Fibroblast of skin of right quadriceps (primary cell): Measurements from ENCODE around the gene ZNF792.
"Not testable (repeated sequence)": the region's sequence is repeated elsewhere in the genome, so short reads cannot be mapped to it uniquely, and the experiment has no call there.

ENCODE experiments used
- DNase-seq: peaks from one replicate; pipeline ENCODE4 v3.0.0-alpha.2; 2013

Gene ZNF792

DNA sequence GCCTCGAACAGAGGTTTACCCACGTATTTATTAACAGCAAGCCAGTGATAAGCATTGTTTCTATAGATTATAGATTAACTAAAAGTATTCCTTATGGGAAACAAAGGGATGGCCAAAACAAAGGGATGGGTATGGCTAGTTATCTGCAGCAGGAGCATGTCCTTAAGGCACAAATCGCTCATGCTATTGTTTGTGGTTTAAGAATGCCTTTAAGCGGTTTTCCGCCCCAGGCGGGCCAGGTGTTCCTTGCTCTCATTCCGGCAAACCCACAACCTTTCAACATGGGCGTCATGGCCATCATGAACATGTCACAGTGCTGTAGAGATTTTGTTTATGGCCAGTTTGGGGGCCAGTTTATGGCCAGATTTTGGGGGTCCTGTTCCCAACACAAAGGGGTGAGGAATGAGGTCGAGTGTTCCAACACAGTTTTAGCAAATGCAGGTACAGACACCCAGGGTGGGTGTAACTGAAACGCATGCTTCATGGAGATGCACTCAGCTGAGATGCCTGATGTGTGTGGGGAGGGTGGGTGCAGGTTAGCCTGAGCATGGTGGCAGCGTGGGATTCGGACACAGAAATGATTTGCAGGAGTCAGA, 6.3 kb upstream of the ZNF792 start:
- DNase-seq = not testable (repeated sequence)

DNA sequence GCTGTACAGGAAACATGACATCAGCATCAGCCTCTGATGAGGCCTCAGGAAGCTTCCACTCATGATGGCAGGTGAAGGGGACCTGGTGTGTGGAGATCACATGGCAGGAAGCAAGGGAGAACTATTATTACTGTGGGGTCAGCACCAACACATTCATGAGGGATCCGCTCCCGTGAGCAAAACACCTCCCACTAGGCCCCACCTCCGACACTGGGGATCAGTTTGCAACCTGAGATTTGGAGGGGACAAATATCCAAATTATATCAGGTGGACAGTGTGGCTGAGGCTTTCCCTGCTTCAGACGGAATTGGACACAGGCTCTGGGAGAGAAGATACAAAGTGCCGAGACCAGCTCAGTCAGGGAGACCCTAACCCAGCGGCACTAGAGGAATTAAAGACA, 5.7 kb upstream of the ZNF792 start:
- no peak for DNase-seq

DNA sequence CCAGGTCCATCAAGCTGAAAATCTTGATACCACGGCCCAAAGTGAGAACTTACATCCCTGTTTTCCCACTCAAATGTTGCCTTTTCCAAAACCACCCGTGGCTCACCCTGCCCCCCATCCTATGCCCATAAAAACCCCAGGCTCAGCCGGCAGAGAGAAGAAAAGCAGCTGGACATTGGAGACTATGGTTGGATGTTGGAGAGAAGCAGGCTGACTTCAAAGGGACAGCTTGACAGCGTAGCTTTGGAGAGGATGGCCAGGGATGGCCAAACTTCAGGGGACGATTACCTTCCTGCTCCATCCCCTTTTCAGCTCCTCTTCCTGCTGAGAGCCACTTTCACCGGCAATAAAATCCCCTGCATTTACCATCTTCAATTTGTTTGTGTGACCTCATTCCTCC, 3.5 kb upstream of the ZNF792 start:
- no peak for DNase-seq

DNA sequence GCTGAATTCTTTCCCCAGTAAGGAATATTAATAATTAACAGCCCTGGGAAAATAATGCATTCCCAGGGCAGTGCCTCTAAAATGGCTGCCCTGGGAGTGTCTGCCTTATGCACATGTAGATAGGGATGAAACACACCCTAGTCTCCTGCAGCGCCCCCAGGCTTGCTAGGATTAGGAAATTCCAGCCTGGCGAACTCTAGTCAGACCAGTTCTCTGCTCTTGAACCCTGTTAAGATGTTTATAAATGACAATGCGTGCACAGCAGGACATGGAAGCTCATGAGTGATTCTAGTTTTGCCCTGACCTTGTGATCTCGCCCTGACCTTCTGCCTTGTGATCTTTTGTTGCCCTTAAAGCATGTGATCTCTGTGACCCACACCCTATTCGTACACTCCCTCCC, 1.5 kb upstream of the ZNF792 start:
- DNase-seq = not testable (repeated sequence)

DNA sequence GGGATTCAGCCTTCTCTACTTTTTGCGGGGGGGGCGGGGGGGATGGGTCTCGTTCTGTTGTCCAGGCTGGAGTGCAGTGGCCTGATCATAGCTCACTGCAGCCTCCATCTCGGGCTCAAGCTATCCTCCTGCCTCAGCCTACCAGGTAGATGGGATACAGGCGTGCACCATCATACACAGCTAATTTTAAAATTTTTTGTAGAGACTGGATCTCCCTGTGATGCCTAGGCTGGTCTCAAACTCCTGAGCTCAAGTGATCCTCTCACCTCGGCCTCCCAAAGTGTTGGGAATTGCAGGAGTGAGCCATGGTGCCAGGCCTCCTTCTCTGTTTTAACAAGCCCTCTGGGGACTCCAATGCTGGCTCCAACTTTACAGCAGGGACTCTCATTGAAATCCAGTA, 569 bp upstream of the ZNF792 start:
- no peak for DNase-seq

DNA sequence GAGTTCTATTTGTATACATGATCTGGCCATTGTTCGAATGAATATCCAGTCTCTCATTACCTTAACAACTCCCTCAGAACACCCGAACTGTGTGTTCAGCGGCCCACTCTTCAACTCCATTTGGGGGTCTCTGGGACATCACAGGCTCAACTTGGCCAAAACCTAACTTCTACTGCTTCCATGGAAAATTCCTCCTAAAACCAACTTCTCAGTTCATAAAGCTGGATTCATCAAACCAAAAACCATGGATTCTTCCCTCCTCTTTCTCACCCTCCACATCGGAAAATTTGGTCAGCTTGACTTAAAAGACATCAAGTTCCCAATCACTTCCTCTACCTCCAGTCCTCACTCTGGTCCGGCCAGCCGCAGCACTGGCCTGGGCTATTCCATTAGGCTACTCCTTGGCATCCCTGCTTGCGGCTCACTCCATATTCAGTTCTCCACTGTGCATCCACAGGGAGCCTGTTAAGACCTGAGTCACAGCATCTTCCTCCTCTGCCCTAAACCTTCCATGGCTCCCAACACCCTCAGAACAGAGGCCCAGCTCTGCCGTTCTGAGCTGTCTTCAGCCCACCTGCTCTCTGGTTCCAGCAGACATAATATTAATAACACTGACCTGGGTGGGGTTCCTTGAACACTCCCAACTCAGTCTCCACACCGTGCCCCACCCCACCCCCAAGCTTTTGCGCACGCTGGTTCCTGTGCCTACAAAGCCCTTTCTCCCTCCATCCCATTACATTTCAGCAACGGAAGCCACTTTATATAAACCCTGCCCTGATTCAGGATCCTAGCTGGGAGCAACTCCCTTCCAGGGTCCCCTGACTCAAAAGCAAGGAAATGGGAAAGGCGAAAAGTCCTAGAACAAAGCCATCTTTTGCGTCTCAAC, 1.1 kb downstream of the ZNF792 start:
- no peak for DNase-seq

DNA sequence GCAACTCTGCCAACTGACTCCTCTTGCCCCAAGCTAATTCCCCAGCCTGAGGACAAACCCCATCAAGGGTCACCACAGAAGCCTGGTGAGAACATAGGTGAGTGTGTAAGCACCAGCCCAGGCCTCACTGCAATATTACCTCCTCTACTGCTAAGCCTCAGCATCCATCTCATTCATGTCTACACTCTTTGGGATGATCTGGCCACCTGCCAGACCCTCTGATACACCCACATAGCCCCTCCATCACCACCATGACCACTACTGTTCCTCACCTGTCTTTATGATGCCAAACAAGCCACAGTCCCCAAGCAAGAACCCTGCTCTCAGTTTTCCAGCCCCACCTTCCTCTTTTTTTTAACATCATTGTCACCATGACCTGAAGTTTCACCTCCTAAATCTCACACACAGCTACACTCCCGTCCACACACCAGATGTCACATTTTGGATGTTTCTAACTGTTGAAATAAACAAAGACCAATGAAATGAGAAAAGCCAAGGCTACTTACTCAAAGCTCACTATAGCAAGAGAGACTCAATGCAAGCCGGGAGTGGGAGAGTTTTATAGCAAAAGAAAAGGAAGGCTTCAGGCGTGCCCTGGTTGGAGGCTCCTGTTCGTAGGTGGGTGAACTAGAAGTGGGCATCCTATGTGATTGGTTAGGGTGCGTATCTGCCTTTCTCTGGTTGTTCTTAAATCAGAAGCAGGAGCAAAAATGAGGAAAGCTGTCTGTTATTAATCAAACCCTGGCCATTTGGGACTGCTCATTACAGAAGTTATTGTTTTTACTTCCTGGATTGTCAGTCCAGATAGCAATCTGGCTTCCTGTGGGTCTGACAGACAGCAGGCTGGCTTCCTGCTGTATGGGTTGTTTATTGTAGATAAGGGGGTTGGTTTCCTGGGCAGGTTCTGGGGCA, 2.0 kb downstream of the ZNF792 start:
- DNase-seq = no peak

DNA sequence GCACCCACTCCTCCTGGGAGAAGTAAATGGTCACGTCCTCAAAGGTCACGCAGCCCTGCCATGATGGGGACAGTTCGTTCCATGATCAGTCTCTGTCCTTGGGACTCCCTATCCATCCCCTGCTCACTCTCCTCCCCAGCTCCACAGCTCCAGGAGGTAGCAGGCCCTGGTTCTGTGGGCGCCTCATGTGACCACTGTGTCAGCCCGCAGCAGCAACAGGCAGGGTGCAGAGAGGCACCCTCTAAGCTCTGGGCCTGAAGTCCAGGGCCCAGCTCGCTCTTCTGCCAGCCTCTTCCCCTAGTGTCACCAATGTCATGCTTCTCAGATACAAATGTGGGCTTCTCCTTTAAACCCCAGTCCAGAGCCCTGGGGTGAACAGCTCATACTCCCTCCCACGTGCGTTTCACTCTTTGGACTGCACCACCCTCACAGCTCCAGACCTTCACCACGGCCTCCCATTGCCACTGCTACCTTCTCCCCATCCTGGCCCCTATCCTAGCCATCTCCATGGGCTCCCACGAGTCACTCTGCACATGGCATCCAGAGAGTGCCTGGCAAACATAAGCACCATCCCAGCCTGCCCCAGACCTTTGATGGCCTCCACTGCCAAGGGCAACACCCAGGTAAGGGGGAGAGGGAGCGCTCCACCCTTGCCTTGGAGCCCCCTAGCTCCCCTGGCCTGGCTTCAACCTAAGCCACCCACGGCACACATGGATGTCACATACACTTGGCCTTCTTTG, 2.9 kb downstream of the ZNF792 start:
- no peak for DNase-seq

DNA sequence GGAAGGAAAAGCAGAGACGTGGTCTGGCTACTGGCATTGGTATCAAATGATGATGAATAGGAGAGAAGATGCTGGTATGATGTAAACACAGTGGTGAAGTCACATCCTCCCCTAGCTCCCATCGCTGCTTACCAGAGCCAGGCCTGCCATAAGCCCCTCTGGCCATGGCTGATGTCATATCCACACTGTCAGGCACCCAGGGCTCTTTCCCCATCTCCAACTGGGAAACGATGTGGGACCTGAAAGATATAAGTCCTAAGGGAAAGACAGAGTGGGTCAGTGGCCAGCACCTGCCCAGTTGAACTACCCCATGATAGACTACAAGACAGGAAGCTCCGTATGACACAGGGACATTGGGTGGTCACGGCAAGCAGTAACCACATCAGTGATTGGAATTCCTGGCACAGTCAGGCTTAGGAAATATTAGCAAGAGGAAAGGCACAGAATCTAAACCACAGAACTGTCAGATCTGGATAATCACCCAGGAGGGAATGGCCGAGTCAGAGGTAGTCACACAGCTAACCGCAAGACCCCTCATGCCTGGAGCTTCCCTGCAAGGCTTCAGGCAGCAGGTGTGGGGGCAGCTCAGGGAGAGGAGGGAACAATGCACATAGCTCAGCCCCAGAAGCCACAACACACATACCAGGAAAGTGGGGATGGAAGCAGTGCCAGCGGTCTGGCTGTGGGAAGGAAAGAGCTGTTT, 3.8 kb downstream of the ZNF792 start:
- peak; percentile 82 for DNase-seq

DNA sequence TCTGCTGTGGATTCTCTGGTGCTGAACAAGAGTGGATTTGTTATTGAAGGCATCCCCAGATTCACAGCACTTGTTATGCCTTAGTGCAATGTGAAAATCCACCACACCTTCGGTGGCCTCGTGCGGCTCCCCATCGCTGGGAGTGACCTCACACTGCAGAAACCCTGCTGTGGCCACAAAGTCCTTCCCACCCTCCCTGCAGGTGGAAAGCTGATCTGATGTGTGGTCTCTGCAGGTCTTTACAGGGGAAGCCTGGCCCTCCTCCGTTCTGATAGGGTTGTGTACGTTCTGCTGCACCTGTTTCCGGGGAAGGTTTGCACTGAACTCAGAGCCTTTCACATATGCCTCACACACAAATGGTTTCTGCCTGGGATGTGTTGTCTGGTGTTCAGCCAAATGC, 5.0 kb downstream of the ZNF792 start:
- no peak for DNase-seq

DNA sequence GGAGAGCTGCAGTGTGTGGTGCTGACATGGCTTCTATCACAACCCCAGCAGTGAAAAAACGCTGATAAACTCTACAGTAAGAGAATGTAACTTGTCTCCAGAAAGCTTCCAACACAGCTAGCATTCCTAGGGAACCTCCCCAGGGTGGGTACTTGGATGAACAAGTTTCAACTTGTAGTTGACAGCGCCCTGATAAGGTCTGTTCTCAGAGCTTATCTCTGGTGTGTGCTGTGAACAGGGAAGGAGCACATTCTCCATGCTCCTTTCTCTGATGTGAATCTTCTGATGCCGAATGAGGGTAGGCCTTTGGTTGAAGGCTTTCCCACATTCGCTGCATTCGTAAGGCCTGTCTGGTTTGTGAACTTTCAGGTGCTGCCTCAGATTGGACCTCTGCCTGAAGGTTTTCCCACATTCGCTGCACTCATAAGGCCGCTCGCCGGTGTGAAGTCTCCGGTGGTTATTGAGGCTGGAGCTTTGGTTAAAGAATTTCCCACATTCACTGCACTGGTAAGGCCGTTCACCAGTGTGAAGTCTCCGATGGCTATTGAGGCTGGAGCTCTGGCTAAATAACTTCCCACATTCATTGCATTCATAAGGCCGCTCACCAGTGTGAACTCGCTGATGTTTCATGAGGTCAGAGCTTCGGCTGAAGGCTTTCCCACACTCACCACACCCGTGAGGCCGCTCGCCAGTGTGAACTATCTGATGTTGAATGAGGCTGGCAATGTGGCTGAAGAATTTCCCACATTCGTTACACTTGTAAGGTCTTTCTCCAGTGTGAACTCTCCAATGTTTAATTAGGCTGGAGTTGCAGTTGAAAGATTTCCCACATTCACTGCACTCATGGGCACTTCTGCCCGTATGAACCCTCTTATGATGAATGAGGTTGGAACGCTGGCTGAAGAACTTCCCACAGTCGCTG, 5.9 kb downstream of the ZNF792 start:
- DNase-seq = no peak

DNA sequence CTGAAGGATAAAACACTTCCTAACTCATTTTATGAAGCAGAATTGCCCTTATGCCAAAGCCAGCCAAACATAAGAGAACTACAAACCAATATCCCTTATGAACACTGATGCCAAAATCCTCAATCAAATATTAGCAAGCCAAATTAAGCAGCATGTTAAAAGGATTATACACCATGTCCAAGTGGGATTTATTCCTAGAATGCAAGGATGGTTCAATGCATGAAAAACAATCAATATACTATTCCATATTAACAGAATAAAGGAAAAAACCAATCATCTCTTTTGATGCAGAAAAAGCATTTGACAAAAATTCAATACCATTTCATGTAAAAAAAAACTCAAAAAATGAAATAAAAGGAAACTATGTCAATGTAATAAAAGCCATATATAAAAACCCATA, 10.9 kb downstream of the ZNF792 start:
- DNase-seq = no peak

DNA sequence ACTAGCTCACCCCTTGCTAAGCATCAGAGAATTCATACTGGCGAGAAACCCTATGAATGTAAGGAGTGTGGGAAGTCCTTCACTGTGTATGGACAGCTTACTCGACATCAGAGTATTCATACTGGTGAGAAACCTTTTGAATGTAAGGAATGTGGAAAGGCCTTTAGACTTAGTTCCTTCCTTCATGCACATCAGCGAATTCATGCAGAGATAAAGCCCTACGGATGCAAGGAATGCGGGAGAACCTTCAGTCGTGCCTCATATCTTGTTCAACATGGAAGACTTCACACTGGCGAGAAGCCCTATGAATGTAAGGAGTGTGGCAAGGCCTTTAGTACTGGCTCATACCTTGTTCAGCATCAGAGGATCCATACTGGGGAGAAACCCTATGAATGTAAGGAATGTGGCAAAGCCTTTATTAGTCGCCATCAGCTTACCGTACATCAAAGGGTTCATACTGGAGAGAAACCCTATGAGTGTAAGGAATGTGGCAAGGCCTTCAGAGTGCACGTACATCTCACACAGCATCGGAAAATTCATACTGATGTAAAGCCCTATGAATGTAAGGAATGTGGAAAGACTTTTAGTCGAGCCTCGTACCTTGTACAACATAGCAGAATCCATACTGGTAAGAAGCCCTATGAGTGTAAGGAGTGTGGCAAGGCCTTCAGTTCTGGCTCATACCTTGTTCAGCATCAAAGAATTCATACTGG, 20.0 kb downstream of the ZNF792 start:
- no peak for DNase-seq

DNA sequence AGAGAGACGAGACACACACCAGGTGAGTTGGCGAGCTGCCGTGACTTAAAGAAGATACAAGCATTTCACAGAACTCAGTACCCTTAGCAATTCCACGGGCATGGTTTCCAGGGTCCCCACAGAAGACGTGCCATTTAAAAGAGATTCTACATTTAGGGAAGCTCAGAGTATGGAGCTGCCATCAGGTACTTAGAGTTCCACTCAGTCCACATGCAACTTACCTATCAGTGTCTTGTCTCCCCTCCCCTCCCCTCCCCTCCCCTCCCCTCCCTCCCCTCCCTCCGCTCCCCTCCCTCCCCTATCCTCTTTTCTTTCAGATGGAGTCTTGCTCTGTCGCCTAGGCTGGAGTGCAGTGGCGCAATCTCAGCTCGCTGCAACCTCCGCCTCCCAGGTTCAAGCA, 25.1 kb downstream of the ZNF792 start:
- DNase-seq = no peak

DNA sequence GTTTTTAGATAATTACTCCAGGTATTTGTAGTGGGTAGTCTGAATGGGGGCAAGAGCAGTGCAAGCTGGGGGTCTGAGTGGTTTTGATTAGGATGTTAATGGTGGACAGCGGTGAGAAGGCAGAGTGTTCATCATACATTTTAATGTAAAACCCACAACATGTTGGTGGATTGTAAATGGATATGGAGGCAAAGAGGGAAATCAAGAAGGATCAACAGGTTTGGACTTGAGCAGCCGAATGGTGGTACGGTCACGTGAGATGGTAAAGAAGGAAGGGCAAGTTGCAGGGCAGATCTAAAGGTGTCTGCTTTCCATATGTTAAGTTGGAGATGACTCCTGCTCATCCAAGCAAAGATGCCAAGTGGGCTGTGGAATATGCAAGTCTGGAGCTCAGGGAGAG, 27.8 kb downstream of the ZNF792 start:
- no peak for DNase-seq

DNA sequence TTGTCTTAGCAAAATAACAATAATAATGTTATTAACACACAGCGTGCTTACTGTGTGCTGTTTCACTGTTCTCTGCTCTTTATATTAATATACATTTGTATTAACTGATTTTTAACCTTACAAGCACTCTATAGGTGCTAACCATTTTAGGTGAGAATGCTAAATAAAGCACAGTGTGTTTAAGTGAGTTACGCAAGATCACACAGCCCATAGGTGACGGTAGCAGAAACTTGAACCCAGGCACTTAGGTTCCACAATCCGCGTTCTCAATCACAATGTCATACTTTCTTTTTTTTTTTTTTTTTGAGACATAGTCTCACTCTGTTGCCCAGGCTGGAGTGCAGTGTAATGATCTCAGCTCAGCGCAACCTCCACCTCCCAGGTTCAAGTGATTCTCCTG, 31.5 kb downstream of the ZNF792 start:
- no peak for DNase-seq

DNA sequence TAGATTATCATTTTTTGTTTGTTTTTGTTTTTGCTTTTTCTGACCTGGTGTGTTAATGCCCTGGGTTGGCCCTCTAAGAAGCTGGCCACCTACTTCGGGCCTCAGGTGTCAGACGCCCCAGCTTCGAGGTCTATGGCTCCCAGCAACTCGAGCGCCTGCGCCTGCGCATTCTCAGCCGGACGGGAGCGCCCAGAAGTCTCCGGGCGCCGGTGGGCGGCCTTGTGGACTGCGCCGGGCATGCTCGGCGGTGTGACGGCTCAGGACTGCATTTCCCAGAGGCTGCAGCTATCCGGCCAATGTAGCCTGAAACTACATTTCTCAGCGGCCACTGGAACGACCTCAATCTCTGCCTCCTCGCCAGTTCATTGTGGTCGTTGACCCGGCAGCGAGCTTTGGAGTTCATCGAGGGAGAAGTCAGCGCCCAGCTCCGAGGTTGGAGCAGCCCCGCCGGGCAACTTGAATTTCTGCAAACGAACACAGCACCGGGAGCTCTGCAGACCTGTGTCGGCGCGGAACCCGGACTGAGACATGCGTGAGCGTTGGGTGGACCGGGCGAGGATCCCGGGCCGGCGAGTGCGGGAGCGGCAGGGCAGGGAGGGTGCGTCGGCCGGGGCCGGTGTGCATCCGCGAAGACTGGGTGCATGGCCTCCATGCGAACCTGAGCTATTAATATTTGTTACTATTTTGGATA, 37.2 kb downstream of the ZNF792 start, which contains the start of gene ZNF30:
Gene ZNF30, plus strand, starts transcription at position 219 of the 691 bp plus-strand sequence. CDS start 3,045 bp downstream, outside the sequence.
- DNase-seq = peak; percentile 85

DNA sequence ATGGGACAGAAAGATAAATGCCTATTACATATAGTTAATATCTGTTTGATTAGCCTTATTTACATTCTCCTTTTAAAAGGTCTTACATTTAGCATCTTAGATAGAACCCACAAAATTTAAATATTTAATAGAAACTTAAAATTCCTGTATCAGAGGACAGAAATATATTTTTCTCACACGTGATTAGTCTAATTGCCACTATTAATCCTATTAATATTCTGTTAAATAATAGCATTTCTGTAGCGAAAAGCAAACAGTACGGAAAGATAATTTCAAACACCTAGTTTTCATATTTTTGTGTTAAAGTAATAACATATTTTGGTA, 37.7 kb downstream of the ZNF792 start:
- DNase-seq = no peak

DNA sequence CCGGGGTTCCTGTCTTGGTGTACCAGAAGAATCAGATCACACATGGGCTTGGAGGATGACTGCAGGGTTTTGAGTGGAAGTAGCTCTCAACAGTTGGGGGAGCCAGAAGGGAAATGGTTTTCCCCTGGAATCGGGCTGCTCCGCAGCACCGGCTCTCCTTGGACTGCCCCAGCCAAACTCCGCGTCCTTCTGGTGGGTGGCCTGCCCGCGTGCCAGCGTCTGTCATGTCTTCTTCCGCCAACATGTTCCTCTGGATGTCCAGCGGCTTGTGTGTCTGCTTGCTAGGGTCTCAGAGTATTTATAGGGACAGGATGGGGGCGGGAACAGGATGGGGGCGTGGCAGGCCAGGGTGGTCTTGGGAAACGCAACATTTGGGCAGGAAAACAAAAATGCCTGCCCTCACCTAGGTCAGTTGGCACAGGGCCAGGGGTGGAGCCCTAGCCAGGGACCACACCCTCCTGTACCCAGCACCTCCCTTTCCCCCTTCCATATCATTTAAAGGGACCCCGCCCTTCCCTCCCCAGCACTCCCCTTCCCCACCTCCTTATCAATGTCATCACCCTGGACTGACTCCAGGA, 38.7 kb downstream of the ZNF792 start:
- no peak for DNase-seq
